SK-N-SH treated with all-trans-retinoic acid at 6 μM for 48 hours (cell line): ENCODE results near the gene CAMSAP3.

Source experiments
- CREB5 ChIP-seq: fragments of 250-450 bp; sonication (Bioruptor Pico); IDR thresholded peaks from 2 replicates; pipeline ENCODE4 v1.5.1; 2020; ENCODE audit warnings: low read depth, mild to moderate bottlenecking, moderate library complexity
- CSDC2 ChIP-seq: fragments of 250-450 bp; sonication (Bioruptor Pico); IDR thresholded peaks from 2 replicates; pipeline ENCODE4 v1.5.0; 2020; ENCODE audit warnings: mild to moderate bottlenecking, moderate library complexity
- CSRNP3 ChIP-seq: fragments of 250-450 bp; sonication (Bioruptor Pico); IDR thresholded peaks from 2 replicates; pipeline ENCODE4 v1.5.1; 2021; ENCODE audit warnings: mild to moderate bottlenecking, moderate library complexity
- OSR1 ChIP-seq: fragments of 250-450 bp; sonication (Bioruptor Pico); IDR thresholded peaks from 2 replicates; pipeline ENCODE4 v1.8.0; 2022; ENCODE audit warnings: moderate library complexity, mild to moderate bottlenecking, inconsistent platforms
- PATZ1 ChIP-seq: fragments of 250-450 bp; sonication (Bioruptor Pico); IDR thresholded peaks from 2 replicates; pipeline ENCODE4 v1.8.0; 2020; ENCODE audit warnings: mild to moderate bottlenecking, moderate library complexity, borderline replicate concordance
- TSHZ2 ChIP-seq: fragments of 250-450 bp; sonication (Bioruptor Pico); IDR thresholded peaks from 2 replicates; pipeline ENCODE4 v1.5.0; 2020; ENCODE audit warnings: mild to moderate bottlenecking, moderate library complexity
- ZFP30 ChIP-seq: fragments of 450-650 bp; formaldehyde crosslinking; IDR thresholded peaks from 2 replicates; pipeline ENCODE4 v1.5.0; 2022; ENCODE audit warnings: mild to moderate bottlenecking, moderate library complexity
- ZNF8 ChIP-seq: fragments of 450-650 bp; formaldehyde crosslinking; IDR thresholded peaks from 2 replicates; pipeline ENCODE4 v1.5.0; 2020; ENCODE audit warnings: mild to moderate bottlenecking, moderate library complexity

GRCh38 chr19:7614859-7615741, 19.4 kb downstream of the CAMSAP3 start:
- TF ChIP-seq ZNF8 (CRISPR knock-in tag) (no peak), ZFP30 (CRISPR knock-in tag) (no peak), PATZ1 (CRISPR knock-in tag) (no peak), OSR1 (no peak), CSRNP3 (CRISPR knock-in tag) (no peak), CSDC2 (no peak), TSHZ2 (CRISPR knock-in tag) (no peak), CREB5 (CRISPR knock-in tag) (no peak)
